ENCODE measurements around the gene BIN1.

GRCh38 chr2:127106457-127106990, 430 bp downstream of the BIN1 start:
- TF ChIP-seq JUND (IDR thresholded peaks at IDR 0.05) (no peak), EP300 (IDR thresholded peaks at IDR 0.05; ENCODE audit: borderline replicate concordance in 1 of 2, low read depth in 1 of 2, low read length in 1 of 2) (no peak), CTCF (IDR thresholded peaks at IDR 0.05) (no peak), SMC3 (IDR thresholded peaks at IDR 0.05; ENCODE audit: low read depth, low read length) (no peak)
